ENCODE data around the gene PRR19. TPM values are rescaled to one million over a fixed set of nuclear protein-coding genes. Genes with fewer than 3 reads are reported as not detected.

The PRR19 gene
- total RNA-seq, 1 experiment from 2014 or later: 0.13 TPM

- Histone ChIP-seq H3K9me3 (no peaks in the 10 kb centered on the region), H3K27me3 (no peaks in the 10 kb centered on the region), H3K4me3 (no peak overlapping the region), H3K36me3 (peaks cover 76% of the 10 kb centered on the region)
- no peak for DNase-seq
Measured at GRCh38 chr19:42288387-42288786, 13.5 kb upstream of the PRR19 start.

GRCh38 chr19:42288881-42289555 lies 12.9 kb upstream of the PRR19 start:
- Histone ChIP-seq H3K4me3 (no peak overlapping the region), H3K9me3 (no peaks in the 10 kb centered on the region), H3K27me3 (no peaks in the 10 kb centered on the region), H3K36me3 (peaks cover 82% of the 10 kb centered on the region)
- no peak for DNase-seq

- peaks cover 88% of the 10 kb centered on the region for H3K36me3 ChIP-seq
- no peaks in the 10 kb centered on the region for H3K9me3 ChIP-seq
- no peak overlapping the region for H3K4me3 ChIP-seq
- no peak for DNase-seq
- no peaks in the 10 kb centered on the region for H3K27me3 ChIP-seq
Measured at GRCh38 chr19:42289556-42290041, 12.3 kb upstream of the PRR19 start.

- Histone ChIP-seq H3K9me3 (no peaks in the 10 kb centered on the region), H3K4me3 (no peak overlapping the region), H3K27me3 (no peaks in the 10 kb centered on the region), H3K36me3 (peaks cover 88% of the 10 kb centered on the region)
- DNase-seq: no peak
Measured at GRCh38 chr19:42290136-42290522, 11.8 kb upstream of the PRR19 start.

- Histone ChIP-seq H3K36me3 (peaks cover 92% of the 10 kb centered on the region), H3K27me3 (no peaks in the 10 kb centered on the region), H3K9me3 (no peaks in the 10 kb centered on the region), H3K4me3 (no peak overlapping the region)
- peak; percentile 46 for DNase-seq
Measured at GRCh38 chr19:42290523-42291434, 11.2 kb upstream of the PRR19 start.

GRCh38 chr19:42291435-42291810 lies 10.5 kb upstream of the PRR19 start:
- no peak overlapping the region for H3K4me3 ChIP-seq
- DNase-seq: no peak
- no peaks in the 10 kb centered on the region for H3K9me3 ChIP-seq
- H3K36me3 ChIP-seq: peaks cover 93% of the 10 kb centered on the region
- no peaks in the 10 kb centered on the region for H3K27me3 ChIP-seq

- no peak for DNase-seq
- no peak overlapping the region for H3K4me3 ChIP-seq
- H3K27me3 ChIP-seq: no peaks in the 10 kb centered on the region
- peaks cover 93% of the 10 kb centered on the region for H3K36me3 ChIP-seq
- H3K9me3 ChIP-seq: no peaks in the 10 kb centered on the region
Measured at GRCh38 chr19:42292042-42292960, 9.6 kb upstream of the PRR19 start.

- Histone ChIP-seq H3K27me3 (no peaks in the 10 kb centered on the region), H3K4me3 (no peak overlapping the region), H3K9me3 (no peaks in the 10 kb centered on the region), H3K36me3 (peaks cover 86% of the 10 kb centered on the region)
- no peak for DNase-seq
Measured at GRCh38 chr19:42292963-42293362, 9.0 kb upstream of the PRR19 start.

GRCh38 chr19:42293540-42293939 lies 8.4 kb upstream of the PRR19 start:
- no peaks in the 10 kb centered on the region for H3K9me3 ChIP-seq
- no peak overlapping the region for H3K4me3 ChIP-seq
- peak; percentile 18 for DNase-seq
- H3K36me3 ChIP-seq: peaks cover 80% of the 10 kb centered on the region
- no peaks in the 10 kb centered on the region for H3K27me3 ChIP-seq

- Histone ChIP-seq H3K36me3 (peaks cover 77% of the 10 kb centered on the region), H3K4me3 (no peak overlapping the region), H3K9me3 (no peaks in the 10 kb centered on the region), H3K27me3 (no peaks in the 10 kb centered on the region)
- no peak for DNase-seq
Measured at GRCh38 chr19:42293948-42294347, 8.0 kb upstream of the PRR19 start.

- peaks cover 71% of the 10 kb centered on the region for H3K36me3 ChIP-seq
Measured at GRCh38 chr19:42294471-42295137, 7.3 kb upstream of the PRR19 start.

GRCh38 chr19:42295342-42295741 lies 6.6 kb upstream of the PRR19 start:
- Histone ChIP-seq H3K27me3 (no peaks in the 10 kb centered on the region), H3K4me3 (no peak overlapping the region), H3K9me3 (no peaks in the 10 kb centered on the region), H3K36me3 (peaks cover 63% of the 10 kb centered on the region)
- no peak for DNase-seq

More at GRCh38 chr19:42294471-42295137, 7.3 kb upstream of the PRR19 start:
- DNase-seq: no peak
- H3K4me3 ChIP-seq: no peak overlapping the region
- H3K9me3 ChIP-seq: no peaks in the 10 kb centered on the region
- no peaks in the 10 kb centered on the region for H3K27me3 ChIP-seq

GRCh38 chr19:42295831-42296525 lies 6.0 kb upstream of the PRR19 start:
- Histone ChIP-seq H3K36me3 (peaks cover 57% of the 10 kb centered on the region), H3K9me3 (no peaks in the 10 kb centered on the region), H3K27me3 (no peaks in the 10 kb centered on the region), H3K4me3 (no peak overlapping the region)
- peak; percentile 71 for DNase-seq

GRCh38 chr19:42297039-42297438 lies 4.9 kb upstream of the PRR19 start:
- no peak overlapping the region for H3K4me3 ChIP-seq
- no peak for DNase-seq

GRCh38 chr19:42303101-42303464 lies 1.2 kb downstream of the PRR19 start:
- no peaks in the 10 kb centered on the region for H3K36me3 ChIP-seq
- no peaks in the 10 kb centered on the region for H3K27me3 ChIP-seq
- peak overlapping the region; percentile 64 for H3K4me3 ChIP-seq
- no peak for DNase-seq
- H3K9me3 ChIP-seq: no peaks in the 10 kb centered on the region

More at GRCh38 chr19:42297039-42297438, 4.9 kb upstream of the PRR19 start:
- Histone ChIP-seq H3K9me3 (no peaks in the 10 kb centered on the region), H3K27me3 (no peaks in the 10 kb centered on the region), H3K36me3 (peaks cover 46% of the 10 kb centered on the region)

- H3K27me3 ChIP-seq: no peaks in the 10 kb centered on the region
- no peak for DNase-seq
- no peaks in the 10 kb centered on the region for H3K9me3 ChIP-seq
- no peaks in the 10 kb centered on the region for H3K36me3 ChIP-seq
- no peak overlapping the region for H3K4me3 ChIP-seq
Measured at GRCh38 chr19:42303876-42304275, 1.9 kb downstream of the PRR19 start.

Data from MG63 (cell line).